HG03457 (cell line): ENCODE data around the gene RTEL1.
"Not testable (repeated sequence)": the region's sequence is repeated elsewhere in the genome, so short reads cannot be mapped to it uniquely, and the experiment has no call there.

Source experiments
- ATAC-seq: cut with Tn5 transposase; IDR thresholded peaks from one replicate; pipeline ENCODE4 v1.9.1; 2021; ENCODE audit warnings: moderate number of reproducible peaks; ENCODE audit not compliant: unreplicated experiment

Gene RTEL1

DNA sequence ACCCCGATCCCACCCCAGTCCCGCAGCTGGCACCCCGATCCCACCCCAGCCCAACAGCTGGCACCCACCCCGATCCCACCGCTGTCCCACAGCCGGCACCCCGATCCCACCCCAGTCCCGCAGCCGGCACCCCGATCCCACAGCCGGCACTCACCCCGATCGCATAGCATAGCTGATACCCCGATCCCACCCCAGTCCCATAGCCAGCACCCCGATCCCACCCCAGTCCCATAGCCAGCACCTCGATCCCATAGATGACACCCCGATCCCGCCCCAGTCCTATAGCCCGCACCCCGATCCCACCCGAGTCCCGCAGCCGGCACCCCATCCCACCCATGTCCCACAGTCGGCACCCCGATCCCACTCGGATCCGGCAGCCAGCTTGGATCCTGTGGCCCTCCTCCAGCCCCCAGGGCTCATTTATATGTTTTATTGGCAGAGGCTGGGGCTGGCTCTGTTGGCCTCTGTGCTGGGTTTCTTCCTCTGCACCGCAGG, 30.3 kb upstream of the RTEL1 start:
- no peak for ATAC-seq

DNA sequence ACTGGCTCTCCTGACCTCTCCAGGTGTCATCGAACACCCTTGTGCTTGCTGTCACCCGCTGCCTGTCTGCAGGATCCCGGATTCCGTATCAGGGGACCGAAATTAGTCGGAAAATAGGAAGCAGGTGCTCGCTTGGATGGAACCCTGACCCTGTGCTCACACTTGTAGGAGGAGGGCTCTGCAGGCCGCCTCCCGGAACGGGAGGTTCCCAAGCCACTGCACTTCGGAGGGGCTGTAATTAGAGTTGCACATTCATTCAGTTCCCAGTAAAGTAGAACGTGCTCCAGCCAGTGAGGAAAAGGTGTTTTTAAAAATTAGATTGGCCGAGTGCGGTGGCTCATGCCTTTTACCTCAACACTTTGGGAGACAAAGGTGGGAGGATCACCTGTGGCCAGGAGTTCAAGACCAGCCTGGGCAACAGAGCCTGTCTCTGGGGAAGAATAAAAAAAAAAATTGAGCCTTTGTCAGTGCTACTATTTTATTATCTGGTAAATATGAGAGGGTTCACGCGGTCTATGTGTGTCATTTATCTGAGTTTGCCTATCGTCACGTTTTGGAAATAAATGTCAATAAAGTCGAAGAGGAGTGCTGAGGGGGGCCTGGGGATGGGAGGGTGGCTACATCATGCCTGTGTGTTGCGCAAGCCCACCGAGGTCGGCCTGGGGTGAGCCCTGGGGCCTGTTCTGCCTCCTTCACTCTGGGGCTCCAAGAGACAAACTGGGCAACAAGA, 29.7 kb upstream of the RTEL1 start:
- no peak for ATAC-seq

DNA sequence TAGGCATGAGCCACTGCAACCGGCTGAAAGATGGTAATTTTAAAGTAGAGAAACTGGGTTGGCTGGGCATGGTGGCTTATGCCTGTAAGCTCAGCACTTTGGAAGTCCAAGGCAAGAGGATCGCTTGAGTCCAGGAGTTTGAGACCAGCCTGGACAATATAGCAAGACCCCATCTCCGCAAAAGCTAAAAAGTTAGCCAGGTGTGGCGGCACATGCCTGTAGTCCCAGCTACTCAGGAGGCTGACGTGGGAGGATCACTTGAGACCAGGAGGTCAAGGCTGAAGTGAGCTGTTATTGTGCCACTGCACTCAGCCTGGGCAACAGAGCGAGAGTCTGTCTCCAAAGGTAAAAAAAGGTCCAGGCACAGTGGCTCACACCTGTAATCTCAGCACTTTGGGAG, 27.2 kb upstream of the RTEL1 start:
- not testable (repeated sequence) for ATAC-seq

DNA sequence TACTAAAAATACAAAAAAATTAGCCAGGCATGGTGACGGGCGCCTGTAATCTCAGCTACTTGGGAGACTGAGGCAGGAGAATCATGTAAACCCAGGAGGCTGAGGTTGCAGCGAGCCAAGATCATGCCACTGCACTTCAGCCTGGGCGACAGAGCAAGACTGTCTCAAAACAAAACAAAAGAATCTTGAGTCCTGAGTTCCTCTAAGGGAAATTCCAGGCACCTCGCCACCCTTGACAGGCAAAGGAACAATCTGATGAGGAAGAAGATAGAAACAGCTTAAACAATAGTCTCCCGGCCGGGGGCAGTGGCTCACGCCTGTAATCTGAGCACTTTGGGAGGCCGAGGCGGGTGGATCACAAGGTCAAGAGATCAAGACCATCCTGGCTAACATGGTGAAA, 26.7 kb upstream of the RTEL1 start:
- ATAC-seq: not testable (repeated sequence)

DNA sequence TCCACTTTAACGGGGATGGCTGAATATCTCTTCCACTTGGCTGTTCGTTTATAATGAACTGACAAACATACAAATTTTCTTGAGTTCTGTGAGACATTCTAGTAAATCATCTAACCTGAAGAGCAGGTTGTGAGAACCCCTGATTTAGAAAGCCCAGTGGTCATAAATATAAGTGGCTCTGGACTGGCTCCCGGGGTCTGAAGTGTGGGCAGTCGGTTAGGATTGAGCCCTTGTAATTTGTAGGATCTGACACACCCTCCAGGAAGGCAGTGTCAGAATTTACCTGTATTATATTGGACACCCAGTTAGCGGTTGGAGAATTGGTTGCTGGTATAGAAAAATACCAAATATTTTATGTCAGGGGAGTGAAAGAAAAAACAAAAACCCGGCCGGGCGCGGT, 24.4 kb upstream of the RTEL1 start:
- no peak for ATAC-seq

DNA sequence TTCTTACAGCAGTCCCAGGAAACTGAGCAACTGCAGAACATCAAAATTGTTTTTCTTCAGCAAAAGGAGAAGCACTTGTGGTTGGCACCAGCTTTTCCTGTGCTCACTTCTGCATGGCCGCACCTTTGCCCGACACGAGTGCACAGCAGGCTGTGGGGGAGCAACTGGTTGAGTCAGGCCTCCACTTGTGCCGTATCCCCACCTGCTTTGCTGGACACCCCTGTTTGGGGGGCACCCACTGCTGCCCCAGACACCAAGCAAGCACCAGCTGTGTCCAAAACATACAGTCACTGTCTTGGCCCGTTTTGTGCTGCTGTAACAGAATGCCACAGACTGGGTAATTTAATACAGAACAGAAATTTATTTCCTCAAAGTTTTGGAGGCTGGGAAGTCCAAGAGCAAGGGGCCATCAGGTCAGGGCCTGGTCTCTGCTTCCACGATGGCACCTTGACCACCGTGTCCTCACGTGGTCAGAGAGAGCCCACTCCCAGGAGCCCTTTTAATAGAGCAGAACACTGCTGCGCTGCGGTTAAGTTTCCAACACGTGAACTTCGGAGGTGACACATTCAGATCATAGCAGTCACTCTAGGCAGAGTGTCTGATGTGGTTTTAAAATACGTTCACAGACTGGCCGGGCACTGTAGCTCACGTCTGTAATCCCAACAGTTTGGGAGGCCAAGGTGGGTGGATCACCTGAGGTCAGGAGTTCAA, 22.5 kb upstream of the RTEL1 start:
- no peak for ATAC-seq

DNA sequence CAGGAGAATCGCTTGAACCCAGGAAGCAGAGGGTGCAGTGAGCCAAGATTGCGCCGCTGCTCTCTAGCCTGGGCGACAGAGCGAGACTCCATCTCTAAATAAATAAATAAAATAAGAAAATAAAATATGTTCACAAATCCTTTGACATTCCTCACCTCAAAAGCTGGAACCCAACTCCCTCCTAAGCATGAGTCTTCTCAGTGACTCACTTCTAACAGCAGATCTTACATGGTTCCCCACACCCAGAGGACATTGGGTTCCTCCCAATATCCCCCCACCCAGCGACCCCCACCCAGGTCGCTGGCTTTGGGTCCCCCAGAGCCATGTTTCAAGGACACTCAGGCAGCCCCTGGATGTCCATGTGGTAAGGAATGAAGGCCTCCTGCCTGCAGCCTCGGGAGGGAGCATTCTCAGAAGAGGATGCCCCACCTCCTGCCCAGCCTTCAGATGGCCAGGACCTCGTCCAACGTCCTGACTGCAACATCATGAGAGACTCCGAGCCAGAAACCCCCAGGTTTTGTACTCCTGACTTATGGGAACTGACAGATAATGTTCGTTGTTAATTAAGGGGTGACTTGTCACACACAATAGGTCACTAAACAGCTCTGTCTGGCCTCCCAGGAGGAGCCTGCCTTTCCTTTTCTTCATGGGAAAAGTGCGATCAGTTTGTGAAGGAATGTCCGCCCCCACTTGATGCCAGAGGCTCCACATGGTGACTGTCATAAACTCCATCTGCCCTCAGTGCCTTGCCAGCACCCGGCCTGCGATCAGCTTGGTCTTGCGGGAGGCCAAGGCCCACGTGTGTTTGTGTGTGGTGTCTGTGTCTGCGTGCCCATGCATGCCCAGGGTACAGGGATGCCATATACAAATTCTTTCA, 21.1 kb upstream of the RTEL1 start:
- no peak for ATAC-seq

DNA sequence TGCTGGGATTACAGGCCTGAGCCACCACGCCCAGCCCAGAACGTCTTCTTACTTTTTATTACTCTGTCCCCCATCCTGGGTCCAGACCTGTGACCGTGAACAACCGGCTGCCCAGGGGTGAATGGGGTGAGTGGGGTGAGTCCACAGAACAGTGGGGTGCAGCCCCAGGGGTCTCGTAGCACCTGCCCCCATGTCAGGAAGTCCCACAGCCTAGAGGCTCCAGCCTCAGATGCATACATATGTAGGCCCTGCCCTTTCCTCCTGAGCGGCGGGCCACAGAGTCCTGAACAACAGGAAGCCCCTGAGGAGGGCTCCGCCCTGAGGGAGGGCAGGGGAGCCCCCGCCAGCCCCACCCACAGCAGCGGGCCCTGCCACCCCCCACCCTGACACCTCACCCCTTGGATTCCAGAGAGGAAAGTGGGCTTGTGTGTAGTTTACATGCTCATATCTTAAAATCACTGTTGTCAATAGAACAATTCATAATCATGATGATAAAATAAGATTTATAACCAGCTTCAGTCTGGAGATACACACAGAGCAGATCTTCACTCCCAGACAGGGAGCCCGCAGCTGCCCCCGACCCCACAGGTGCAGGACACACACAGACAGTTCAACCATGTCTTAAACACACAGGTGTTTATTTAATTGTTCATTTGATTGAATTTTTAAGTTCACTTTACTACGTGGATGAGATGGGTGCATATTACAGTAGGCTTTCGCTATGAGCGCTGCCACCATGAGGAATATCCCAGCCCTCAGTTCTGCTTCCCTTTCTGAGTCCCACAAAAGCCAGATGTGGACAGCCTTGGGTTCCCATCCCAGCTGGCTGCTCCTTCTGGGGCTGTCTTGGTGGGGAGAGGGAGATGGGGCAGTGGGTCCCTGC, 18.8 kb upstream of the RTEL1 start:
- no peak for ATAC-seq

DNA sequence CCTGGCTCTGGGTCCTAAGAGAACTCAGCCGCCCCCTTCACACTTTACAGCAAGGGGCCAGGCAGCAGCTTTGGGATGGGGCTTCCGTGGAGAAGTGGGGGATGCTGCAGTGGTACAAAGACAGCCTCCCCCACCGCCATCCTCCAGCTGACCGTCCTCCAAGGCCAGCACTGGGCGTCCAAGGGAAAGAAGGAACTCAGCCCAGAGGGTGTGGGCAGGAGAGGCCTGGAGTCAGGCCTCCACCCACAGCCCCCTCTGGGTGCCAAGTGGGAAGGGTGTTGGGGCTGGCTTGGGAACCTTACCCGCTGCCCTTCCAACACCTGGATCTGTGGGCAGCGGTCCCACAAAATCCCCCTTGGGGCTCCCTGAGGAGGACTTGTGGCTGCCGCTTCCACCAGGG, 18.0 kb upstream of the RTEL1 start:
- ATAC-seq: no peak

DNA sequence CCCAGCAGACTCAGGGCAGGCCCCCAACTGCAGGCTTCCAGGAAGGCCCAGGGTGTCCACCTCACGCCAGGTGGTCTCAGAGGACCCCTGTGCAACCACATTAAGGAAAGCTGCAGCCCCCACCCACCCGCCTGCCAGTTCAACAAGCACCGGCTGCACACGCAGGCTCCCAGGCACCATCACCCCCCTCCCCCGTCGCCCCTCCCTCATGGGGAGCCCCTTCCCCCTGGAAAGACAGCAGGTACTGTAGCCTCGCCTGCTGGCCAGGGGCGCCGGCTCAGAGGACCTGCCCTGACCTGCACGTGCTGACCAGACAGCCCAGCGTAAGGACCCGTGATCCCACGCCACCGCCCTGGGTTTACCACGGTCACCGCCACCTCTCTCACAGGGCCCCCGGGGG, 17.4 kb upstream of the RTEL1 start:
- ATAC-seq: not testable (repeated sequence)

DNA sequence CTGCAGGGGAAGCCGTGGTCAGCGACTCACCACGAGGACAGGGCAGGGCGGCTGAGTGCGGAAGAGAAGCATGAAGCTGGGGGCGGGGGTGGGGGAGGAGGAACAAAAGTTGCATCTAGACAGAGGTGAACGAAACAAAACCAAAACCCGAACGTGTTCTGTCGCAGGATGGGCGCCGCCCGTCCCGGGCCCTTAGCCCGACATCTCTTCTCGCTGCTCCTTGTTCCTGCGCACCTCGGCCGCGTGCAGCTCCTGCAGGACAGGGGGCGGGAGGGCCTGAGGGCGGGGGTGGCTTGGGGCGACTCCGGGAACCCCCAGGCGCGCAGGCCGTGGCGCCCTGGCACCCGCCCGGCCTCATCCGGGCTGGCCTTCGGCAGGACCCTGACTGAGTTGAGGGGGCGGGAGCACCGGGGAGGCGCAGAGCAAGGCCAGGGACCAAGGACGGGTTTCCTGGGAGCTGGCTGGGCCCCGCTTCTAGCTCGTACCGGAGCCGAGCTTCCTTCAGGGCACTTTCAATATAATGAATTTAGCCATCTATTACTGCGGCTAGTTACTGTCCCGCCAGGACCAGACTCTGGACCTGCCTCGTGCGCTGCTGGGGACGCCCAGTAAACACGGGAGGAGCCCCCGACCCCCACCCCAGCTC, 16.8 kb upstream of the RTEL1 start:
- peak; percentile 19 for ATAC-seq

DNA sequence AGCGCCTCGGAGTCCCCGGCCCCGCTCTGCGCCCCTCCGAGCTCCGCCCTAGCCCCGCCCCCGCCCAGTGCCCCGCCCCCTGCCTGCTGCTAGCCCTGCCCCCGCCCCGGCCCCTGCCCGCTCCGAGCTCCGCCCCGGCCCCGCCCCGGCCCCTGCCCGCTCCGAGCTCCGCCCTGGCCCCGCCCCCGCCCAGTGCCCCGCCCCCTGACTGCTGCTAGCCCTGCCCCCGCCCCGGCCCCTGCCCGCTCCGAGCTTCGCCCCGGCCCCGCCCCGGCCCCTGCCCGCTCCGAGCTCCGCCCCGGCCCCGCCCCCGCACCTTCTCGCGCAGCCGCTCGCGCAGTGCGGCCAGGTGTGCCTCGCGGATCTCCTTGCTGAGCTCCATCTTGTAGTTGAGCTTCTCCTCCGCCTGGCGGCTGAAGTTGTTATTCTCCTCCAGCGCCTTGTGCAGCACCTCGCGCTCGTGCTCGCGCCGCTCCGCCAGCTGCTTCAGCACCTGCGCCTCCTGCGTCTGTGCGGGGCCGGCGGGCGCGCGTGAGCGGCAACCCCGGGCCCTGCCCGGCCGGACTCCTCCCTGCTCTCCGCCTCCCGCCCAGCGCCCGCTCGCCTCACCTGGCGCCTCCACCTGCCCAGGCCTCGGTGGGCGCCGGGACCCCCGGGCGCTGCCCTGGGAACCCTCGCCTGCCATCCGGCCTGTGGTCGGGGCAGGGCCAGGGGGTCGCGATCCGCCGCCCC, 16.2 kb upstream of the RTEL1 start:
- peak; percentile 47 for ATAC-seq

DNA sequence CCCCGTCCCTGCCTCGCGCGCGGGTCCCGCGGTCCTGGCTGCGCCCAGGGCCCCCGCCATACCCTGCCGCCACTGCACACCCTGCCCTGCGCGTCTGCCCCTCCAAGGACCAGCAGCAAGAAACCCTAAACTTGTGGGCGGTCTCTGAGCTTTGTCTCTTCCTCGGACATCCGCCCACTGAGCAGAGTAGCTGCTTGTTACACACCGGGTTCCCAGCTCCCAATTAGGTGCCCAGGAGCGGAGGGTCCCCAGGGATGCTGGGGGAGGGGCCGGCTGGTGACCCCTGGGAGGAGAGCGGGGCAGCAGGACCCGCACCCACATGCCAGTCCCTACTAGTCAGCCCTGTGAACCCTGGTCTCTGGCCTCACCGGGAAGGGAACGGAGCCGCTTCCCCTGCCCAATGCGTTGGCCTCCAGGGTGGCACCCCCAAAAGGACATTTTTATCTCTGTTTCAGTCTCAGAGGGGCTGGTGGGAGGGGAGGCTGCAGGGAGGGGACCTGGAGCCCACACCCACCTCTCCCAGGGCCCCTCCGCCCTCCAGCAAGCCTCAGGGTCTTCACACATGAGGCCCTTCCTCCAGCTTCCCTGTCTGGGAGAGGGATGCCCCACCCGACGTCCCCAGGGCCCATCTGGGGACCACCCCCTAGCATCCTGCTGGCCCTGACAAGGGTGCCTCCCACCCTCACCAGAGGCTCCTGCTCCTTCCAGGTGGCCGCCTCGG, 15.4 kb upstream of the RTEL1 start:
- ATAC-seq: no peak

DNA sequence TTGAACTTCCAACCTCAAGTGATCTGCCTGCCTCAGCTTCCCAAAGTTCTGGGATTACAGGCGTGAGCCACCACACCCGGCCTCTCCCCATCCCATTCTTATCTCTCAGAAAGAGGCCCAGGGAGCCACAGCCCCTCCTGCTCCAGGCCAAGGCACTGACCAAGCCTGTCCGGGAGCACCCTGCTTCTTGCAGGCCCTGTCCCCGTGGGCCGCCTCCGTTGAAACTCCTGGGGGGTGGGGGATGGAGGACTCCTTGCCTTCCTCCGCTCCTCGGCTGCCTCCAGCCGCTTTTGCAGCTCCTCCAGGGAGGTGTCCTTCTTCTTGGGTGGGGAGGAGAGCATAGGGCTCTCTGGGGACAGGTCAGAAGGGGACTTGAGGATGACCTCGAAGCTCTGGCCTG, 14.6 kb upstream of the RTEL1 start:
- no peak for ATAC-seq

DNA sequence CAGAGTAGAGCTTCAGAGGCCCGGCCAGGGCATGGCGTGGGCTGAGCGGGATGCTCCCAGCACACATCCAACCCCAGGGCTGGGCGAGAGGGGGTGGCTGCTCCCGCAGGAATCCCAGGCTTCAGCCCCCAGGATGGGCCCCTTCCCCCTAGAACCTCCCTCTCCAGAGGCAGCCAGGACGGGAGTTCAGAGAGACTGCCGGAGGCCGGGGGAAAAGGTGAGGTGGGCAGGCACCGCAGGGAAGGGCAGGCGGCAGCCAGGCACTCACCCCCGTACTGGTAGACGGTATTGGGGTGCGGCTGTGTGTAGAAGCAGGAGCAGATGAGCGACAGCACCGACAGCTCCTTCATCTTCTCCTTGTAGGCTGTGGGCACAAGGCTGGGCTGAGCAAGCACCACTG, 14.2 kb upstream of the RTEL1 start:
- no peak for ATAC-seq

DNA sequence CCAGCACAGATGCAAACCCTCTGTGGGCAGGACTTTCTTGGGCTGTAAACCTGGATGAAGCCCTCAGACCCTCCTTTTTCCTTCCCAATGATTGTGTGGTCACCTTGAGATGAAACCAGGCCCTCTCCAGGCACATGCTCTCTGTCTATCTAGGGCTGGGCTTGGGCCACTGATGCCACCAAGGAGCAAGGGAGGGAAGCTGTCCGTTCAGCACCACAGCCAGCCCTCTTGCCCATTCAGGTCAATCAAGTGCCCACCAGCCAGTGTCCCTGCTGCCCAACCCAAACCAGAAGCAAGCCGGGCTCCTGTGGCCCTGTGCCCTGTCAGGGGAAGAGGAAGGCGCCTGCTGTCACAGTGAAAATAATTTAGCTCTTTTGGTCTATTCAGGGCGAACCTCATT, 12.9 kb upstream of the RTEL1 start:
- no peak for ATAC-seq

DNA sequence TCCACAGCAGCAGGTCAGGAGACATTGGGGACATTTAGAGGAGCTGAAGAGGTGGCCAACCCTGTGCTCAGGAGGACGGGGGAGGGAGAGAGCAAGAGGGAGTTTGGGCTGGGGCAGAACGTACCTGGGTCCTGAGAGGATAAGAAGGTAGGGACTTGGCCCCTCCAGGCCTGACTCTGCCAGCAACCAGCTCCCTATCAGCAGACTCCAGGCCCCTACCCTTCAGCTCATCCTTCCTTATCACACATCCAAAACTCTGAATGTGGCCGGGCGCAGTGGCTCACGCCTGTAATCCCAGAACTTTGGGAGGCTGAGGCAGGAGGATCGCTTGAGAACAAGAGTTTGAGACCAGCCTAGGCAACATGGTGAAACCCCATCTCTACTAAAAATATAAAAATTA, 9.9 kb upstream of the RTEL1 start:
- ATAC-seq: no peak

DNA sequence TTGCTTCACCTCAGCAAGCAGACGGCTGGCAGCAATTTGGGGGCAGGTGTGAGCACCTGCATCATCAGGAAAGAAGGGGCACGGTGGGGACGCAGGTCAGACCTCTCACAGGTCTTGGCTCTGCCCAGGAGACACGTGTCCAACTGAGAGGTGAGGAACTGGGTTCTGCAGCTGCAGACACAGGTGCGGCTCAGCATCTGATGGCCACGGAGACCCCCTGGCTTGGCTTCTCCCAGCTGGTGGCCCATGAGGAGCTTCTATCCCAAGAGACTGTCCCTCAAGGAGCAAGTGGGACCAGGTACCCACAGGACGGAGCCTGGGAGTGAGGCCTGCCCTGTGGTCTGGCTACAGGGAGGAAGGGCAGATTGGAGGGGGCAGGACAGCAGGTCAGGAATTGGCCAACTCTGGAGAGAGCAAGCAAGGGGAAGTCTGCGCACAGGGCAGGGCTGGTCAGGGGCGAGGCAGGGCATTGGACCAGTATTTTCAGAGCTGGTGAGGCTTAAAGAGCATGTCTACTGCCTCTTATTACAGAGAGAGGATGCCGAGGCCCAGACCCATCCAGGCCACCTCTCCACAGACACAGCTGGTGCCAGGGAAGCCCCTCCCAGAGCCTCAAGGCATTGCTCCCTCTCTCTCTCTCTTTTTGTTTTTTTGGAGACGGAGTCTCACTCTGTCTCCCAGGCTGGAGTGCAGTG, 9.1 kb upstream of the RTEL1 start:
- ATAC-seq: no peak
